ENCODE data around the gene GREM2. TPM values are rescaled to one million over a fixed set of nuclear protein-coding genes. Genes with fewer than 3 reads are reported as not detected.

Gene GREM2
- total RNA-seq, 1 experiment from 2014 or later: not detected

DNA sequence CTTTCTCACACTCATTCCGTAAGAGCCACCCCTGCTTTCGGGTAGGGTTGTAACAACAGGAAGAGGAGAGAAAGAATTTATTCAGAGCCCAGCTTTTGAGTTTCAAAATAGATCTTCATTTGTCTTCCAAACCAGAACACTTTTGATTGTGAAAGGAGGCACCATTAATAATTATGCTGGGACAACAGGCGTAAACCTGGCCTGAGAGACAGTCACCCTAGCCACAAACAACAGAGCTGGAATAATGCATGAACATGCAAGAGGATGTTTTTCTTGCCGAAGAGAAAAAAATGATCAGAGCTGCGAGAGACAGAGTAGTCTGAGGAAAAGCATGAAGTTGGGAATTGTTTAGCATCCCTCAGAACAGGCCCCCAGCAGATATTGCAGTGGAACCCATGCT, 18.5 kb upstream of the GREM2 start:
- no peaks in the 10 kb centered on the region for H4K20me1 ChIP-seq (ENCODE audit: control insufficient read depth, insufficient read depth, insufficient read length)
- DNase-seq: no peak
- H3K27ac ChIP-seq (ENCODE audit: insufficient read length, low read depth, low read length): peak overlapping the region; percentile 26
- H3K9me3 ChIP-seq (ENCODE audit: control insufficient read depth, low read depth, low read length): no peaks in the 10 kb centered on the region
- H4K91ac ChIP-seq (ENCODE audit: insufficient read length, low read depth, low read length): no peak overlapping the region
- Mint-ChIP-seq H3K9me3 (no peaks in the 10 kb centered on the region), H3K27me3 (ENCODE audit: low read depth) (no peaks in the 10 kb centered on the region), H3K36me3 (ENCODE audit: insufficient read depth in 1 of 3, low read depth in 3 of 3) (no peaks in the 10 kb centered on the region), H3K4me1 (peaks cover 10% of the 10 kb centered on the region in 2 experiments), H3K27ac (peak overlapping the region; percentile 23 to 62 (median 31); a peak in 5 of 7 replicates), H3K4me3 (no peak overlapping the region; a peak in 1 of 5 replicates)
- H2BK12ac ChIP-seq (ENCODE audit: insufficient read length, low read depth, low read length): no peak overlapping the region
- H2AK5ac ChIP-seq (ENCODE audit: insufficient read length, low read length): no peak overlapping the region
- H2BK5ac ChIP-seq (ENCODE audit: insufficient read length, low read length): no peak overlapping the region
- TF ChIP-seq, protein P1, sequence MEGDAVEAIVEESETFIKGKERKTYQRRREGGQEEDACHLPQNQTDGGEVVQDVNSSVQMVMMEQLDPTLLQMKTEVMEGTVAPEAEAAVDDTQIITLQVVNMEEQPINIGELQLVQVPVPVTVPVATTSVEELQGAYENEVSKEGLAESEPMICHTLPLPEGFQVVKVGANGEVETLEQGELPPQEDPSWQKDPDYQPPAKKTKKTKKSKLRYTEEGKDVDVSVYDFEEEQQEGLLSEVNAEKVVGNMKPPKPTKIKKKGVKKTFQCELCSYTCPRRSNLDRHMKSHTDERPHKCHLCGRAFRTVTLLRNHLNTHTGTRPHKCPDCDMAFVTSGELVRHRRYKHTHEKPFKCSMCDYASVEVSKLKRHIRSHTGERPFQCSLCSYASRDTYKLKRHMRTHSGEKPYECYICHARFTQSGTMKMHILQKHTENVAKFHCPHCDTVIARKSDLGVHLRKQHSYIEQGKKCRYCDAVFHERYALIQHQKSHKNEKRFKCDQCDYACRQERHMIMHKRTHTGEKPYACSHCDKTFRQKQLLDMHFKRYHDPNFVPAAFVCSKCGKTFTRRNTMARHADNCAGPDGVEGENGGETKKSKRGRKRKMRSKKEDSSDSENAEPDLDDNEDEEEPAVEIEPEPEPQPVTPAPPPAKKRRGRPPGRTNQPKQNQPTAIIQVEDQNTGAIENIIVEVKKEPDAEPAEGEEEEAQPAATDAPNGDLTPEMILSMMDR (conservative IDR thresholded peaks at IDR 0.05): no peak
- H4K5ac ChIP-seq (ENCODE audit: insufficient read length, low read depth, low read length): no peak overlapping the region
- no peaks in the 10 kb centered on the region for H3K23me2 ChIP-seq (ENCODE audit: insufficient read length, low read depth, low read length, poor library complexity, severe bottlenecking)
- no peak overlapping the region for H3K4ac ChIP-seq (ENCODE audit: low read depth, low read length)
- no peaks in the 10 kb centered on the region for H3K79me1 ChIP-seq (ENCODE audit: insufficient read depth, low read depth, low read length, poor library complexity, severe bottlenecking)
- no peak overlapping the region for H2AFZ ChIP-seq (ENCODE audit: low read length)
- no peak overlapping the region for H3K56ac ChIP-seq (ENCODE audit: insufficient read length, low read depth, low read length)
- H4K8ac ChIP-seq (replicated peaks; ENCODE audit: insufficient read length, low read depth, low read length): no peak overlapping the region
- H2BK120ac ChIP-seq (ENCODE audit: low read depth, low read length, poor library complexity, severe bottlenecking): no peak overlapping the region
- H2BK15ac ChIP-seq (ENCODE audit: low read depth, low read length): no peak overlapping the region
- no CpG with 5 or more reads among the region's 5 CpGs for WGBS (ENCODE audit: extremely low coverage, insufficient read length, low lambda C conversion rate)
- H3K9ac ChIP-seq (ENCODE audit: extremely low read depth, insufficient read length, low read length): no peak overlapping the region
- no peak overlapping the region for H2BK20ac ChIP-seq (ENCODE audit: low read depth, low read length, poor library complexity, severe bottlenecking)
- H3K23ac ChIP-seq (ENCODE audit: insufficient read length, low read depth, low read length): no peak overlapping the region
- no peaks in the 10 kb centered on the region for H3K79me2 ChIP-seq (ENCODE audit: insufficient read depth, low read length)
- H3K4me1 ChIP-seq (ENCODE audit: insufficient read depth, low read length): peaks cover 4% of the 10 kb centered on the region; the same call in 1 of the 2 replicates
- no peaks in the 10 kb centered on the region for H3K27me3 ChIP-seq (ENCODE audit: insufficient read depth, low read length)
- H3T11ph ChIP-seq (ENCODE audit: low read length): no peak overlapping the region
- 0 out of 2 replicates have a peak overlapping the region, but pooled peaks have one; percentile 8 for H3K14ac ChIP-seq (ENCODE audit: insufficient read depth, low read length)
- H3K18ac ChIP-seq (ENCODE audit: insufficient read length, low read depth, low read length): no peak overlapping the region
- peak overlapping the region; percentile 37 for H3K4me2 ChIP-seq (ENCODE audit: insufficient read depth, insufficient read length, low read length)
